Measurements from ENCODE around the gene SEMA3C. TPM values are rescaled to one million over a fixed set of nuclear protein-coding genes. Genes with fewer than 3 reads are reported as not detected.

The SEMA3C gene
- total RNA-seq, 1 donor from 2014 or later = 67.8 TPM

DNA sequence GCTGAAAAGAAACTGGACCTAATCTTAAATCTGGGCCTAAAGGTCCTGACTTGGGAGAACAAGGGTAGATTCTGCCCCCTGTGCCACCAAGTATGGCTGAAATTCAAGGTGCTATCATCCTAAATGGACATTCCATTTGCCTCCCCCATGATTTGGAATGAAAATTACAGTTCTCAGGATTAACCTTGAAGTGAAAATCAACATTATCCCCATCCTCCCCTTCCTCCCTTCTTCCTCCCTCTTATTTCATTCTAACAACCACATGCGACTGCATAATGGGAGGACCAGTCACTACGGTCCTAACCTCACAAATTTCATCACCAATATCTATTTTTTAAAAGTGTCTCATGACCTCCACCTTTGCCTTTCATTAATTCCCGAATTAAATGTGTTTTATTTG is 62.1 kb downstream of the SEMA3C start:
- TF ChIP-seq, protein P1, sequence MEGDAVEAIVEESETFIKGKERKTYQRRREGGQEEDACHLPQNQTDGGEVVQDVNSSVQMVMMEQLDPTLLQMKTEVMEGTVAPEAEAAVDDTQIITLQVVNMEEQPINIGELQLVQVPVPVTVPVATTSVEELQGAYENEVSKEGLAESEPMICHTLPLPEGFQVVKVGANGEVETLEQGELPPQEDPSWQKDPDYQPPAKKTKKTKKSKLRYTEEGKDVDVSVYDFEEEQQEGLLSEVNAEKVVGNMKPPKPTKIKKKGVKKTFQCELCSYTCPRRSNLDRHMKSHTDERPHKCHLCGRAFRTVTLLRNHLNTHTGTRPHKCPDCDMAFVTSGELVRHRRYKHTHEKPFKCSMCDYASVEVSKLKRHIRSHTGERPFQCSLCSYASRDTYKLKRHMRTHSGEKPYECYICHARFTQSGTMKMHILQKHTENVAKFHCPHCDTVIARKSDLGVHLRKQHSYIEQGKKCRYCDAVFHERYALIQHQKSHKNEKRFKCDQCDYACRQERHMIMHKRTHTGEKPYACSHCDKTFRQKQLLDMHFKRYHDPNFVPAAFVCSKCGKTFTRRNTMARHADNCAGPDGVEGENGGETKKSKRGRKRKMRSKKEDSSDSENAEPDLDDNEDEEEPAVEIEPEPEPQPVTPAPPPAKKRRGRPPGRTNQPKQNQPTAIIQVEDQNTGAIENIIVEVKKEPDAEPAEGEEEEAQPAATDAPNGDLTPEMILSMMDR (conservative IDR thresholded peaks at IDR 0.05) = no peak
- Mint-ChIP-seq H3K4me3 (no peak overlapping the region), H3K27me3 (no peaks in the 10 kb centered on the region), H3K36me3 (peaks cover 13% of the 10 kb centered on the region), H3K4me1 (ENCODE audit: unreplicated experiment) (peaks cover 22% of the 10 kb centered on the region), H3K9me3 (peaks cover 4% of the 10 kb centered on the region), H3K27ac (no peak overlapping the region)
- no peak for DNase-seq (ENCODE audit: extremely low spot score, unreplicated experiment)

DNA sequence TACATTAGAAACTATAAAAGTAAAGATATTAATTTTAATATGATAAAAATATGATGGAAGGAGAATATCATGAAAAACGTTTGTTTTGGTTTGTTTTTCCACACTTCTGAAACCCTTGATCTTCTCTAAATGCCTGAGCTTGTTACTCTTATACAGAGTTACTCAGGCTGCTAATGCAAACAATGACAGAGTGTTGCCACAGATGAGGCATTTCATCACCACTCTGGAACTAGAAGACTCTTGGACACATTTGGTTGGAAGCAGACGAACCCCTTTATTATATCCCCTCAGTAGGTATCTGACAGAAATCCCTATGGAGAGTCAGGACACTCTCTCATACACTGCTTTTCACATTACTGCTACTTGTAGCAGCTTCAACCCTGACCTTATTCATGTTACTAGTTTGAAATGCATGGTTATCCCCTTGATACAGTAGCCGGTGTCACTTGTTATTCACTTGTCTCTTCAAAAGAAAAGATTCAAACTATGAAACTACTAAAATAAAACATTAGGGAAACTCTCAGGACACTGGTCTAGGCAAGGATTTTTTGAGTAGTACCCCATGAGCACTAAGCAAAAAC is 66.9 kb downstream of the SEMA3C start:
- Mint-ChIP-seq H3K36me3 (peaks cover 14% of the 10 kb centered on the region), H3K4me3 (no peak overlapping the region), H3K9me3 (peaks cover 4% of the 10 kb centered on the region), H3K27ac (no peak overlapping the region), H3K4me1 (ENCODE audit: unreplicated experiment) (peaks cover 5% of the 10 kb centered on the region), H3K27me3 (no peaks in the 10 kb centered on the region)
- no peak for DNase-seq (ENCODE audit: extremely low spot score, unreplicated experiment)
- TF ChIP-seq, protein P1 (conservative IDR thresholded peaks at IDR 0.05) = no peak

DNA sequence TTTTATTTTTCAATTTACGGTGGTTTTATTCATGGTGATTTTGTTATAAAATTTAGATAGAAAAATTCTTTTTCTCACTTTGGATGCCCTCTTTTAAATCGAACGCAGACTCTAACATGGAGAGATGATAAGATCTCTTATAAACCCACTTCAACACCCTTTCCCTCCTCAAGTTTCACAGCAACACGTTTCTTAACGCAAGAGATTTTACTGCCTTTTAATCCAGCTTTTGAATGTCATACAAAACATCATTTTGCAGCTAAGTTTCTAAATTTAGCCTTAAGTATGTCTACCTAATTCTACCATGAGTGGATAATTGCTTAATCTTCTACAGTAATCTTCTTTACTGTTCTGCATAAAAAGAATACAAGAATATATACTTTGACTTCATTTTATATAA is 70.0 kb downstream of the SEMA3C start:
- no peak overlapping the region for H3K27ac Mint-ChIP-seq
- H3K36me3 Mint-ChIP-seq = peaks cover 31% of the 10 kb centered on the region
- TF ChIP-seq, protein P1 (conservative IDR thresholded peaks at IDR 0.05) = no peak
- no peak overlapping the region for H3K4me3 Mint-ChIP-seq
- DNase-seq (ENCODE audit: extremely low spot score, unreplicated experiment) = no peak
- H3K27me3 Mint-ChIP-seq = no peaks in the 10 kb centered on the region
- H3K9me3 Mint-ChIP-seq = peaks cover 4% of the 10 kb centered on the region
- H3K4me1 Mint-ChIP-seq (ENCODE audit: unreplicated experiment) = peaks cover 11% of the 10 kb centered on the region

DNA sequence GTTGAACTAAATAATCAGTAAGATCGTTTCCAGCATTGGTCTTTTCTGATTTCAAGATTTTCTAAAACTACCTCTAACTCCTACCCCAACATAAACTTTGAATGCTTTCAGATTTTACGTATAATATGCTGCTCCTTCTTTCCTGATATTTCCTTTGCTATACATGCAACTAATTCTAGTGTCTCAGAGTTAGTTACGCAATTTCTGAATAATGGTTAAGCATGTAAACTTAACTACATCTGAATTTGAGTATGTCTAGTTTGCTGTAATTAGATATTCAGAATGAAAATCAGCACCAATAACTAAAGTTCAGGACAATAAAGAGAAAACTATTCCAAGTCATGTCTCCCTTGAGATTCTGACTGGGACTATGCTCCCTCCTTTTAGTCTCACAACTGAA is 71.0 kb downstream of the SEMA3C start:
- Mint-ChIP-seq H3K9me3 (no peaks in the 10 kb centered on the region), H3K4me3 (no peak overlapping the region), H3K27ac (no peak overlapping the region), H3K36me3 (peaks cover 25% of the 10 kb centered on the region), H3K4me1 (ENCODE audit: unreplicated experiment) (peaks cover 16% of the 10 kb centered on the region), H3K27me3 (no peaks in the 10 kb centered on the region)
- TF ChIP-seq, protein P1 (conservative IDR thresholded peaks at IDR 0.05) = no peak
- no peak for DNase-seq (ENCODE audit: extremely low spot score, unreplicated experiment)

DNA sequence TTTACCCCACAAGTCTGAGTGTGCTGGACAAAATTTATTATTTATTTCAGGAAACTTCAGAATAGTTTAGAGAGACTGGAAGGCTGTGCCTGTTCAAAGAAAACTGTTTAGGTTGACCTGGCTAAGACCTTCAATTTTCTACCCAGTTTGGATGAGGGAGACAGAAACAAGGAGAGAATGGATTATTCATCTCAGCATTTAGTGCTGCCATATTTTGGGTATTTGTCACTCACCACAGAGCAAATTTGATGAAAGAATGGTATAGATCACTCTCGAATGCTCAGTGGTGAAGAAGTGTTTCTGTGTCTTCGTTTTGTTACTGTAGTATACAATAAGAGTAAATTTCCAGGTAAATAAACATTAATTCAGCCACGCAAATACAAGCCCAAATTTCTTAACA is 71.8 kb downstream of the SEMA3C start:
- DNase-seq (ENCODE audit: extremely low spot score, unreplicated experiment) = no peak
- no peak overlapping the region for H3K4me3 Mint-ChIP-seq
- no peaks in the 10 kb centered on the region for H3K9me3 Mint-ChIP-seq
- H3K27ac Mint-ChIP-seq = no peak overlapping the region
- TF ChIP-seq, protein P1 (conservative IDR thresholded peaks at IDR 0.05) = no peak
- peaks cover 20% of the 10 kb centered on the region for H3K4me1 Mint-ChIP-seq (ENCODE audit: unreplicated experiment)
- H3K27me3 Mint-ChIP-seq = no peaks in the 10 kb centered on the region
- peaks cover 21% of the 10 kb centered on the region for H3K36me3 Mint-ChIP-seq

DNA sequence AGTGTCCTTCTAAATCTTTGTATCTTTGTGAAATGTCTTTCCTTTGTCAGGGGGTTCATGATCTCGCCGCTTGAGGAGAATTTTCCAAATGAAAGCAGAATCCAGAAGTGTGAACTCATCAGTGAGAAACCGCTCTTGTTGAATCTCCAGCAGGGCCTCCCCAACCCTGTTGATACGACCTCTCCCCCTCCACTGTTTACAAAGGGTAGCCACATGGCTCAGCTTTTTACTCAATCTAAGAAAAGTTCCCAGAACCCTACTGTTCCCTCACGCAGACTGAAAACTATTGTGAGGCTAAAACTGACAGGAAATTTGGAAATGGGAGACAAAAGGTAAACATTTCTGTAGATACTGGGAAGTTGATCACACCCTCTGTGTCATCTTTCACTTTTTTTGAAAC is 73.9 kb downstream of the SEMA3C start:
- no peak overlapping the region for H3K4me3 Mint-ChIP-seq
- H3K4me1 Mint-ChIP-seq (ENCODE audit: unreplicated experiment) = peaks cover 19% of the 10 kb centered on the region
- H3K9me3 Mint-ChIP-seq = no peaks in the 10 kb centered on the region

More for the DNA sequence above, 73.9 kb downstream of the SEMA3C start:
- no peak overlapping the region for H3K27ac Mint-ChIP-seq
- H3K36me3 Mint-ChIP-seq = peaks cover 16% of the 10 kb centered on the region
- TF ChIP-seq, protein P1 (conservative IDR thresholded peaks at IDR 0.05) = no peak
- H3K27me3 Mint-ChIP-seq = no peaks in the 10 kb centered on the region
- no peak for DNase-seq (ENCODE audit: extremely low spot score, unreplicated experiment)
